Activated CD4-positive, alpha-beta T cell treated with anti-CD3 and anti-CD28 coated beads, Interleukin-2, amount 50 U/mL, for 48 hours (primary cell): ENCODE measurements around the gene FRMPD4.

Experiments used
- DNase-seq, 2 experiments: peaks; one replicate each; pipeline ENCODE4 v3.0.0-alpha.2; 2020

Gene FRMPD4

GRCh38 chrX:12681047-12681446 lies 542.8 kb downstream of the FRMPD4 start:
- DNase-seq, result no peak

DNA sequence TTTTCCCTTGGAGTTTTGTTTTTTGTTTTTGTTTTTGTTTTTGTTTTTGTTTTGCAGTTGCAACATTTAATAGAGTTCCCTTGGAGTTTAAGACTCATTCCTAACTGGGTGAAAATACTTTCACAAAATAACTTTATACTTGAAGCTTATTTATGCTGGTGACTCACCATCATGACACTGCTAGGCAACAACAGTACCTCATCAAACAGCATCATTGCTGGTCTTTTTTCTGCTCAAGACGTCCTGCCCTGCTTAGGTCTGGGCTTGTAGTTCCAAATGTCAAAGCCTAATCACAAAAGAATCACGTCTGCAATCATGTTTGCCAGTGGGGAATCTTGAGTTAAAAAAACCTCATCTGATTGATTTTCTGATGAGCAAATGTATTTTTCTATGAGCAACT lies 547.3 kb downstream of the FRMPD4 start:
- DNase-seq, result no peak

DNA sequence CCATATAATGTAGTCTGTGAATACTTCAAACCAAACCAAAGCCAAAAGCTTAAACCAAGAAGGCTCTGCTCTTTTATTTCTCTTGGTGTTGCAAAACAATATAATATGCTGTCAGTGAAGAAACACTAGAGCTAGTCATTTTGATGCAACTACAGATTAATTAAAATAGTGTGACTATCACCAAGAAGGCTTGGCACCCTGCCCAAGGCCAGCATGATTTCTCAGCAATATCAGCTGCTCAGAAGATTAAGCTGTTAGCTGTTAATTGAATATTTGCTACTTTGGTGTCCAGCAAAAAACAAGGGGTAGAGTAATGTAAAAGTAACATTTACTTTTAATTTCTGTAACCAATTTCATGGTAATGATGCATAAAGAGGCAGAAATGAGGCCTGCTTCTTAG lies 548.1 kb downstream of the FRMPD4 start:
- no peak for DNase-seq

- no peak for DNase-seq
Measured at GRCh38 chrX:12690646-12691045, 552.4 kb downstream of the FRMPD4 start.

GRCh38 chrX:12693754-12694153 lies 555.5 kb downstream of the FRMPD4 start:
- no peak for DNase-seq

GRCh38 chrX:12700745-12701144 lies 562.5 kb downstream of the FRMPD4 start:
- DNase-seq, result no peak

GRCh38 chrX:12701628-12702027 lies 563.4 kb downstream of the FRMPD4 start:
- DNase-seq, result peak; percentile 29 to 37

- peak; percentile 2 to 5 for DNase-seq
Measured at GRCh38 chrX:12702509-12703091, 564.3 kb downstream of the FRMPD4 start.

DNA sequence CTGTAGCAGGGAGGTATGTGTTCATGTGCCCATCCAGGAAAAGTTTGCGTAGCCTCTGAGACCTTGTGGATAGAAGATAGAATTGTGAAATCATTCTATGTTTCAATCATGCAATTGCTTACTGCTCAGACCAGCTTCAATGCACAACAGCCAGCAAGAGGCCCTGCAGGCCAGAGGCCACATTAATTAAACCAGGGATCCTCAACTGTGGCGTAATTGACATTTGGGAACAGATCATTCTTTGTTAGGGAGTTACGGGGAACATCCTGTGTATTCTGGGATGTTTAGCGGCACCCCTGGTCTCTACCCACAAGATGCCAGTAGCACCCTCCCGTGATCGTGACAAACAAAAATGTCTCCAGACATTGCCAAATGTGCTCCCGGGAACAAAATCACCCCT lies 566.4 kb downstream of the FRMPD4 start:
- DNase-seq, result no peak

GRCh38 chrX:12709047-12709446 lies 570.8 kb downstream of the FRMPD4 start:
- no peak for DNase-seq

GRCh38 chrX:12711435-12712040 lies 573.3 kb downstream of the FRMPD4 start:
- DNase-seq, result no peak

DNA sequence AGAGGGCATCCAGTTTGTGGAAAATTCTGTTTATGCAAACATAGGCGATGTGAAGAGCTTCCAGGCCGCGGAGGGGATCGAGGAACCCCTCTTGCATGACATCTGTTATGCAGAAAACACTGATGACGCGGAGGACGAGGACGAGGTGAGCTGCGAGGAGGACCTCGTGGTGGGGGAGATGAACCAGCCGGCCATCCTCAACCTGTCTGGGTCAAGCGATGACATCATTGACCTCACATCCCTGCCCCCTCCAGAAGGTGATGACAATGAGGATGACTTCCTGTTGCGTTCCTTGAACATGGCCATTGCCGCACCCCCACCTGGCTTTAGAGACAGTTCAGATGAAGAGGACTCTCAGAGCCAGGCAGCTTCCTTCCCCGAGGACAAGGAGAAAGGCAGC lies 578.3 kb downstream of the FRMPD4 start:
- DNase-seq, result no peak

- DNase-seq, result no peak
Measured at GRCh38 chrX:12719837-12720236, 581.6 kb downstream of the FRMPD4 start.

GRCh38 chrX:12721042-12721441 lies 582.8 kb downstream of the FRMPD4 start:
- no peak for DNase-seq

- no peak for DNase-seq
Measured at GRCh38 chrX:12722314-12722713, 584.0 kb downstream of the FRMPD4 start.

GRCh38 chrX:12741416-12741815 lies 603.1 kb downstream of the FRMPD4 start:
- DNase-seq, result no peak

- no peak for DNase-seq
Measured at GRCh38 chrX:12747433-12747832, 609.2 kb downstream of the FRMPD4 start.

DNA sequence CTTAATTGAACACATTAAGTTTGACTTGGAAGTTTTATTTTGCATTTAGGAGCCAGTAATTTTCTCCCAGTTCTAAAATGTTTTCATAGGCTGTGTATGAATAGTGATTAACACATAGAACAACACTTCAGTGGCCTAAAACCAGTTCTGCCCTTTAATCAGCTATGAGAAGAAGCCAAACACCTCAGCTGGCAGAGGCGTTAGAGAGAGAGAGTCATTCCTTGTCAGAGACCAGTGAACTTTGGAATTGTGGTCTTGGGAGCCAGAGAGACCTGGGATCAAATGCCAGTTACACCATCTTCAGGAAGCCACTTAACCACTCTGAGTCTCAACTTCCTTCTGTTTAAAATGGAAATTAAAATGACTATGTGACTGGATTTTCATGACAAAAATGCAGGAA lies 613.6 kb downstream of the FRMPD4 start:
- DNase-seq, result no peak

DNA sequence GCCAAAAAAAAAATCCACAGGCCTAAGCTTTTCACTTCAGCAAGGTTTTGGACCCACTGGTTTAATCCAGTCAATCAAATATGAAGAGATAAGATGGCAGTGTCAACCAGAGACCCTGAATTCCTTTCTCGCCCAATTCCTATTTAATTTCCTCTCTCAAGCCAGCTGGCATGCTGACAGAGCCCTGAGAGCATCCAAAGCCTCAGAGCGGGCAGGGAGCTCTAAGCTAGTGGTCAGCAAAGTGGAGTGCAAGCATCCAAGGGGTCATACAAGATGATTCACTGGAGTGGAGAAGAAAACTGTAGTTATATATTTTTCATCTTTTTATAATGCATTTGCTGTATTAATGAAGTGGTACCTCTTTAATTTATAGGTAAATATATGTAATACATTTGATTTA lies 615.1 kb downstream of the FRMPD4 start:
- DNase-seq, result no peak

- DNase-seq, result no peak
Measured at GRCh38 chrX:12758291-12758690, 620.0 kb downstream of the FRMPD4 start.

GRCh38 chrX:12767856-12768255 lies 629.6 kb downstream of the FRMPD4 start:
- no peak for DNase-seq

GRCh38 chrX:12768491-12768890 lies 630.2 kb downstream of the FRMPD4 start:
- DNase-seq, result no peak

GRCh38 chrX:12770440-12770839 lies 632.2 kb downstream of the FRMPD4 start:
- no peak for DNase-seq

GRCh38 chrX:12771445-12772069 lies 633.3 kb downstream of the FRMPD4 start:
- peak; percentile 66 to 72 for DNase-seq
